Hepatic stellate cell (primary cell): ENCODE data around the gene TMEM259.
A peak's percentile ranks its signal among the peaks of the same experiment; 100 is the strongest.

Source experiments
- DNase-seq: peaks from one replicate; pipeline ENCODE4 v3.0.0; 2011; ENCODE audit warnings: low spot score

The TMEM259 gene

GRCh38 chr19:1020868-1021425, at the start of gene TMEM259:
TMEM259 (minus strand) TSS chr19:1021123; CDS start chr19:1020996, 127 bp downstream.
- DNase-seq: peak; percentile 97

GRCh38 chr19:1070576-1070930, 49.6 kb upstream of the TMEM259 start:
- no peak for DNase-seq

GRCh38 chr19:1069009-1069779, 48.3 kb upstream of the TMEM259 start:
- no peak for DNase-seq

GRCh38 chr19:1068009-1069001, 47.4 kb upstream of the TMEM259 start:
- DNase-seq: no peak

- DNase-seq: no peak
Measured at GRCh38 chr19:1067341-1067957, 46.5 kb upstream of the TMEM259 start.

DNA sequence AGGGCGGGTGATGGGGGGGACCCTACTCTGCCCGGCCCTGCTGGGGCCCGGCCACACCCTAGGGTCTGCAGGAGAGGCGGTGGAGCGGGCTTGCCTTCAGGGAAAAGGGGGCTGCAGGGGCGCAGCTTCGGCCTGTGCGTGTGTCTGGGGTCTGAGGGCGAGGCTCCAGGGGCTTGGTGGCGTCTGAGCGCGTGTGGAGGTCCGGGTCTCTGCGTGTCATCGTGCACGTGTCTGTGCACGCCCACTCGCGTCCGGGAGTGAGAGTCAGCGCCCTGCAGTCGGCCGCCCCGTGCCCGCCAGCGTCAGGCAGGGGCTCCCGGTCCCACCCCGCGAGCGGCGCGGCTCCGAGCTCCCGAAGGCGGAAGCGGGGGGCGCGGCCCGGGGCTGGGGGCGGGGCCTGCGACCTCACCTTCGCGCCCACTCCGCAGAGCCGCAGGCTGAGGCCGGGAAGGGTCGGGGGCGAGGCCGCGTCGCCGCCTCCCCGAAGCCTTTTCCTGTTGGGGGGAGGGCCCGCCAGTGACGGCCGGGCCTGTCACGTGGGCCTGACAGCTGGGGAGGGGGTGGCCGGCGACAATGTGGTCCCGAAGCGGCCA, 45.9 kb upstream of the TMEM259 start, which contains the start of gene ARHGAP45:
ARHGAP45 (plus strand) TSS at position 420 of the 593 bp plus-strand sequence. CDS start 239 bp downstream, outside the sequence.
- DNase-seq: no peak

- DNase-seq: no peak
Measured at GRCh38 chr19:1066251-1066747, 45.4 kb upstream of the TMEM259 start.

DNA sequence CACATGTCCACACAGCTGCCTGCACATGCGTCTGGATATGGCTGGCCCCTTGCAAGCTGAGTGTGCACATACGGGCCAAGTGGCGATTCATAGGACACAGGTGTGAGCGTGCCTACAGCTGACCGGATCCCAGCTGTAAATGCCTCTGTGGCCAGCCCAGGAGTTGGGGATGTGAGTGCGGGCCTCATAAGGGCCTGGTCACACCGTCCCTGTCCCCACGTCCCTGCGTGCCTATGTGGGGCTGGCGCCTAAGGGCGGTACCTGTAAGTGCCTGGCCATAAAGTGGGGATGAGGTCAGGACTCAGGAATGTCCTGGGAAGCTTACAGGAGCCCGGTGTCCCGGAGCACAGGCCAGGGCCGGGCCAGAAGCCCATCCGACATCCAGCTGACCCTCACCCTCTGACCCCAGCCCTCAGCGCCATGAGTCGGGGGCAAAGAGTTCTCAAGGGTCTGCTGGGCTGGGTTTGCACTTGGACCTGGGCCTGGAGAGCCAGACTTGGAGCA, 44.7 kb upstream of the TMEM259 start:
- no peak for DNase-seq

DNA sequence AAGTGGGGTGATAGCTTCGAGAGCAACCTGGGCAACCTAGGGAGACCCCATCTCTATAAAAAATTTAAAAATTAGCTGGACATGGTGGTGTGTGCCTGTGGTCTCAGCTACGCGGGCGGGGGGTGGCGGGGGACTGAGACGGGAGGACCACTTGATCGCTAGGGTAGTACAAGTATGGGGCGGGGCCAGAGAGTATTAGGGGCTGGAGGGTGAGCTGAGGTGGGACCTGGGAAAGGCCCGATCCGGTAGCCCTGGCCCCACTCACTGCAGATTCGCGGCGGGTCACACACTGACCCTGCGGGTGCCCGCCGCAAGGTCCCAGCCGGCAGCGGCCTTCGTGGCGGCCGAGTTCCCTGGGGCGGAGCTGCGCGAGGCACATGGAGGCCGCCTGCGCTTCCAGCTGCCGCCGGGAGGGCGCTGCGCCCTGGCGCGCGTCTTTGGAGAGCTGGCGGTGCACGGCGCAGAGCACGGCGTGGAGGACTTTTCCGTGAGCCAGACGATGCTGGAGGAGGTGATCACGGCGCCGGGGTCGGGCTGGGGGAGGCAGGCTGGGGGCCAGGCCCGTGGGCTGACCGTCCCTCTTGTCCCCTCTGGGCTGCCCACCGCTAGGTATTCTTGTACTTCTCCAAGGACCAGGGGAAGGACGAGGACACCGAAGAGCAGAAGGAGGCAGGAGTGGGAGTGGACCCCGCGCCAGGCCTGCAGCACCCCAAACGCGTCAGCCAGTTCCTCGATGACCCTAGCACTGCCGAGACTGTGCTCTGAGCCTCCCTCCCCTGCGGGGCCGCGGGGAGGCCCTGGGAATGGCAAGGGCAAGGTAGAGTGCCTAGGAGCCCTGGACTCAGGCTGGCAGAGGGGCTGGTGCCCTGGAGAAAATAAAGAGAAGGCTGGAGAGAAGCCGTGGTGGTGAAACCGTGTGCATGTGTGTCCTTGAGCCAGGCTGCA, 44.0 kb upstream of the TMEM259 start:
- DNase-seq: peak; percentile 77

GRCh38 chr19:1063909-1064660, 43.2 kb upstream of the TMEM259 start:
- no peak for DNase-seq

- no peak for DNase-seq
Measured at GRCh38 chr19:1063030-1063908, 42.3 kb upstream of the TMEM259 start.

DNA sequence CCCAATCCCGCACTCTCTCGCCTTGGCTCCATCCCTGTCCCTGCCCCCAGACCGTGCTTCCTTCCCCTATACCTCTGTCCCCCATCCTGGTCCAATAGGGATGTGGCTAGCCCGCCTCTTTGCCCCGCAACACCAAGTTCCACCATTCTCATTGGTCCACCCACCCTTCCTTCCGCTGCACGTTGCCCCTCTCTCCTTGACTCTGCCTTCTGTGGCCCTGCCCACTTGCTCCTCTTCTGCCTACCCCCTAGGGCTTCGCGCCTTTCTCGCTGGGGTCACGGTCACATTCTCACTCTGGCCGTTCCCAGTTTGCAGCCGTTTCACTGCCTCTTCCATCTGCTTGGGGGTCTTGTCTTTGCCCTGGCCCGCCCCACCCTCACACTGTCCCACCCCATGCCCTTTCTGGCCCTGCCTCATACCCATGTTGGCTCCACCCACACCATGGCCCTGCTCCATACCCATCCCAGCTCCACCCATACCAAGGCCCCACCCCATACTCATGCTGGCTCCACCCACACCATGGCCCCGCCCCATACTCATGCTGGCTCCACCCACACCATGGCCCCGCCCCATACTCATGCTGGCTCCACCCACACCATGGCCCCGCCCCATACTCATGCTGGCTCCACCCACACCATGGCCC, 41.6 kb upstream of the TMEM259 start:
- no peak for DNase-seq

DNA sequence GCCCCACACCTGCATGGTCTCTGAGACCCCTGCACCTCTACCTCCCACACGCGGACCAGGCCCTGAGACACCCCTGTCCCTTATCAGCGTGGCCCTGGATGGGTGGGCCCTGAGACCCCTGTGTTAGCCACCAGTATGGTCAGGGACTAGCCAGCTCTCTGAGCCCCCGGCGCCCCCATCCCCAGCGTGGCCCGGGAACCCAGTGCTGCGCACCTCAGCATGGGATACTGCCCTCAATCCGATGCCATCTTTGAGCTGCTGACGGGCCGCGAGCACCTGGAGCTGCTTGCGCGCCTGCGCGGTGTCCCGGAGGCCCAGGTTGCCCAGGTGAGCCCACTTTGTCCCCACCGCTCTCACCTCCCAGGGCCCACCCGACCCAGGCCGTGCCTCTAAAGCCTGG, 41.1 kb upstream of the TMEM259 start:
- no peak for DNase-seq

- no peak for DNase-seq
Measured at GRCh38 chr19:1060689-1061088, 39.8 kb upstream of the TMEM259 start.

GRCh38 chr19:1058112-1058511, 37.2 kb upstream of the TMEM259 start:
- no peak for DNase-seq

GRCh38 chr19:1057176-1057855, 36.4 kb upstream of the TMEM259 start:
- no peak for DNase-seq
